OCI-LY3 (cell line): ENCODE data around the gene GCAT.

ENCODE experiments used
- EZH2phosphoT487 ChIP-seq: fragments of 200-600 bp; shearing (Covaris generic); IDR thresholded peaks from 2 replicates; pipeline ENCODE4 v1.6.1; 2018; ENCODE audit warnings: antibody characterized with exemption, mixed run types, low read depth
- TF ChIP-seq, protein P1 (sequence below): fragments of 200-600, 300-600 bp; sonication (generic); IDR thresholded peaks from 2 replicates; pipeline ENCODE4 v1.5.1; 2014; ENCODE audit warnings: antibody characterized with exemption, low read length, low read depth

DNA sequence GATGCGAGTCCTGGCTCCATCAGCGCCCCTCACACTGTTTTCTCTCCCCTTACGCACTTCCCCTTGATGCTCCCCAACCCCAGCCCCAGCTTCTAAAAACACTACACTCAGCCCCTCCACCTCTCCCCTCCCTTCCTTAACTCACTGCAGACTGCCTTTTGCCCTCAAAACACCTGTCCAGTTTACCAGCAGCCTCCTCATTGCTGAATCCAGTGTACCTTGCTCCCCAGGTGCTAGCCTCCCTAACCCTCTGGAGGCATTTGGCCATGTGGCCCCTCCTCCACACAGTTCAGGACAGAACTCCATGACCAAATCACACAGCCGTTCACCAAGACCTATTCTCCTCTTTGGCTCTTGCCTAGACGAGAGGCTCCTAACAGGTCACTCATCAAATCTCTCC is 12.6 kb downstream of the GCAT start:
- TF ChIP-seq EZH2phosphoT487: no peak
- TF ChIP-seq, protein P1, sequence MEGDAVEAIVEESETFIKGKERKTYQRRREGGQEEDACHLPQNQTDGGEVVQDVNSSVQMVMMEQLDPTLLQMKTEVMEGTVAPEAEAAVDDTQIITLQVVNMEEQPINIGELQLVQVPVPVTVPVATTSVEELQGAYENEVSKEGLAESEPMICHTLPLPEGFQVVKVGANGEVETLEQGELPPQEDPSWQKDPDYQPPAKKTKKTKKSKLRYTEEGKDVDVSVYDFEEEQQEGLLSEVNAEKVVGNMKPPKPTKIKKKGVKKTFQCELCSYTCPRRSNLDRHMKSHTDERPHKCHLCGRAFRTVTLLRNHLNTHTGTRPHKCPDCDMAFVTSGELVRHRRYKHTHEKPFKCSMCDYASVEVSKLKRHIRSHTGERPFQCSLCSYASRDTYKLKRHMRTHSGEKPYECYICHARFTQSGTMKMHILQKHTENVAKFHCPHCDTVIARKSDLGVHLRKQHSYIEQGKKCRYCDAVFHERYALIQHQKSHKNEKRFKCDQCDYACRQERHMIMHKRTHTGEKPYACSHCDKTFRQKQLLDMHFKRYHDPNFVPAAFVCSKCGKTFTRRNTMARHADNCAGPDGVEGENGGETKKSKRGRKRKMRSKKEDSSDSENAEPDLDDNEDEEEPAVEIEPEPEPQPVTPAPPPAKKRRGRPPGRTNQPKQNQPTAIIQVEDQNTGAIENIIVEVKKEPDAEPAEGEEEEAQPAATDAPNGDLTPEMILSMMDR: no peak
